Left lung (tissue), 10 donors: ENCODE results near the gene IFIT2. TPM values are rescaled to one million over a fixed set of nuclear protein-coding genes. Genes with fewer than 3 reads are reported as not detected.
A peak's percentile ranks its signal among the peaks of the same experiment; 100 is the strongest.

Experiments used
- ATAC-seq: fragments of 200-7000 bp; cut with Tn5 transposase; one replicate; pipeline ENCODE4 v1.9.1; 2020; ENCODE audit warnings: moderate library complexity
- DNase-seq, 4 donors: peaks; one replicate each; pipeline ENCODE4 v3.0.0-alpha.2; 2013 to 2020
- H3K27ac ChIP-seq, 2 donors: fragments of 200-600 bp; sonication (generic) in 1 of 2; one replicate each; pipeline versions ENCODE4 v1.5.0 to v1.8.0; 2020 to 2021
- H3K27me3 ChIP-seq, 2 donors: fragments of 200-600 bp; sonication (generic) in 1 of 2; one replicate each; pipeline versions ENCODE4 v1.5.0 to v1.8.0; 2020 to 2021
- H3K36me3 ChIP-seq, 2 donors: fragments of 200-600 bp; sonication (generic) in 1 of 2; one replicate each; pipeline versions ENCODE4 v1.5.0 to v1.8.0; 2020 to 2021
- H3K4me1 ChIP-seq, 2 donors: fragments of 200-600 bp; one replicate each; pipeline ENCODE4 v1.8.0; 2021
- H3K4me3 ChIP-seq, 2 donors: fragments of 200-600 bp; sonication (generic) in 1 of 2; one replicate each; pipeline versions ENCODE4 v1.5.0 to v1.8.0; 2020 to 2021; ENCODE audit warnings: mild to moderate bottlenecking in 1 of 2
- H3K9me3 ChIP-seq, 2 donors: fragments of 200-600 bp; sonication (generic) in 1 of 2; one replicate each; pipeline versions ENCODE4 v1.5.0 to v1.8.0; 2020 to 2021
- intact Hi-C, 2 donors: fragments of 100-400 bp; cut with DNase I; formaldehyde crosslinking; loops; one replicate each; pipeline versions ENCODE4 v1.11.2 to v1.14.2; 2022
- polyA plus RNA-seq, 6 donors: library from polyadenylated mRNA; unstranded; fragments of 120-200 nt; gene quantifications; one replicate each; pipeline ENCODE4 v1.2.1, GENCODE V29; 2013; ENCODE audit not compliant: insufficient read length in 6 of 6
- total RNA-seq, 2 donors: library from RNA; stranded (reverse); fragmentation: NEBNext Ultra II Directional; extraction: Animal tissue kit (Norgen Biotek cat#: 25700); gene quantifications; one replicate each; pipeline ENCODE4 v1.2.1, GENCODE V29; 2021
- TF ChIP-seq, protein P1 (sequence below), 2 donors: fragments of 200-600 bp; sonication (generic) in 1 of 2; IDR thresholded peaks; one replicate each; pipeline versions ENCODE4 v1.5.0 to v1.8.0; 2021; ENCODE audit warnings: antibody characterized with exemption in 2 of 2
- donor health status: DM: no; HTN: yes; CAD: no.
- donor health status: DM: no; HTN: no; CAD: no.

The IFIT2 gene
- total and polyA plus RNA-seq, 8 donors: 9.4 to 26.1 (median 14.4) TPM

GRCh38 chr10:89332123-89332633 lies 30.3 kb downstream of the IFIT2 start:
- H3K27ac ChIP-seq: peak overlapping the region; percentile 84 to 88
- peaks cover 30 to 90% of the 10 kb centered on the region in 2 donors for H3K4me1 ChIP-seq
- no peaks in the 10 kb centered on the region for H3K27me3 ChIP-seq
- H3K4me3 ChIP-seq: peak overlapping the region; percentile 25 to 53
- TF ChIP-seq, protein P1, sequence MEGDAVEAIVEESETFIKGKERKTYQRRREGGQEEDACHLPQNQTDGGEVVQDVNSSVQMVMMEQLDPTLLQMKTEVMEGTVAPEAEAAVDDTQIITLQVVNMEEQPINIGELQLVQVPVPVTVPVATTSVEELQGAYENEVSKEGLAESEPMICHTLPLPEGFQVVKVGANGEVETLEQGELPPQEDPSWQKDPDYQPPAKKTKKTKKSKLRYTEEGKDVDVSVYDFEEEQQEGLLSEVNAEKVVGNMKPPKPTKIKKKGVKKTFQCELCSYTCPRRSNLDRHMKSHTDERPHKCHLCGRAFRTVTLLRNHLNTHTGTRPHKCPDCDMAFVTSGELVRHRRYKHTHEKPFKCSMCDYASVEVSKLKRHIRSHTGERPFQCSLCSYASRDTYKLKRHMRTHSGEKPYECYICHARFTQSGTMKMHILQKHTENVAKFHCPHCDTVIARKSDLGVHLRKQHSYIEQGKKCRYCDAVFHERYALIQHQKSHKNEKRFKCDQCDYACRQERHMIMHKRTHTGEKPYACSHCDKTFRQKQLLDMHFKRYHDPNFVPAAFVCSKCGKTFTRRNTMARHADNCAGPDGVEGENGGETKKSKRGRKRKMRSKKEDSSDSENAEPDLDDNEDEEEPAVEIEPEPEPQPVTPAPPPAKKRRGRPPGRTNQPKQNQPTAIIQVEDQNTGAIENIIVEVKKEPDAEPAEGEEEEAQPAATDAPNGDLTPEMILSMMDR (IDR thresholded peaks at IDR 0.05): no peak
- intact Hi-C loops: no loop called here
- H3K36me3 ChIP-seq: peaks cover 0 to 5% of the 10 kb centered on the region in 2 donors
- DNase-seq (peak in 1 of 4 donors; percentile 81), ATAC-seq (peak; percentile 75)
- H3K9me3 ChIP-seq: no peaks in the 10 kb centered on the region

GRCh38 chr10:89335226-89335625 lies 33.4 kb downstream of the IFIT2 start:
- peak overlapping the region in 1 of 2 donors; percentile 84 for H3K27ac ChIP-seq
- peaks cover 0 to 35% of the 10 kb centered on the region in 2 donors for H3K36me3 ChIP-seq
- TF ChIP-seq, protein P1 (IDR thresholded peaks at IDR 0.05): no peak
- DNase-seq: no peak
- H3K27me3 ChIP-seq: no peaks in the 10 kb centered on the region
- no peak overlapping the region for H3K4me3 ChIP-seq
- H3K4me1 ChIP-seq: peaks cover 22 to 71% of the 10 kb centered on the region in 2 donors
- intact Hi-C loops: no loop called here
- H3K9me3 ChIP-seq: no peaks in the 10 kb centered on the region
- ATAC-seq: no peak

- H3K27ac ChIP-seq: peak overlapping the region in 1 of 2 donors; percentile 37
- peaks cover 0 to 45% of the 10 kb centered on the region in 2 donors for H3K36me3 ChIP-seq
- DNase-seq (no peak), ATAC-seq (no peak)
- TF ChIP-seq, protein P1 (IDR thresholded peaks at IDR 0.05): no peak
- H3K4me3 ChIP-seq: no peak overlapping the region
- intact Hi-C loops: no loop called here
- no peaks in the 10 kb centered on the region for H3K9me3 ChIP-seq
- peaks cover 22 to 61% of the 10 kb centered on the region in 2 donors for H3K4me1 ChIP-seq
- no peaks in the 10 kb centered on the region for H3K27me3 ChIP-seq
These were observed 34.4 kb downstream of the IFIT2 start for GRCh38 chr10:89336241-89336640.

GRCh38 chr10:89337484-89337883 lies 35.6 kb downstream of the IFIT2 start:
- no peak for ATAC-seq
- TF ChIP-seq, protein P1 (IDR thresholded peaks at IDR 0.05): no peak

DNA sequence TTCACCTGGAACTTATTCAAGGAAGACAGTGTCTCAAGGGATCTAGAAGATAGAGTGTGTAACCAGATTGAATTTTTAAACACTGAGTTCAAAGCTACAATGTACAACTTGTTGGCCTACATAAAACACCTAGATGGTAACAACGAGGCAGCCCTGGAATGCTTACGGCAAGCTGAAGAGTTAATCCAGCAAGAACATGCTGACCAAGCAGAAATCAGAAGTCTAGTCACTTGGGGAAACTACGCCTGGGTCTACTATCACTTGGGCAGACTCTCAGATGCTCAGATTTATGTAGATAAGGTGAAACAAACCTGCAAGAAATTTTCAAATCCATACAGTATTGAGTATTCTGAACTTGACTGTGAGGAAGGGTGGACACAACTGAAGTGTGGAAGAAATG lies 36.9 kb downstream of the IFIT2 start:
- Histone ChIP-seq H3K9me3 (no peaks in the 10 kb centered on the region), H3K27ac (no peak overlapping the region), H3K4me3 (no peak overlapping the region), H3K36me3 (peaks cover 0 to 53% of the 10 kb centered on the region in 2 donors), H3K27me3 (no peaks in the 10 kb centered on the region), H3K4me1 (peaks cover 8 to 37% of the 10 kb centered on the region in 2 donors)
- DNase-seq (no peak), ATAC-seq (no peak)
- intact Hi-C loops: no loop called here
- TF ChIP-seq, protein P1 (IDR thresholded peaks at IDR 0.05): no peak

More at GRCh38 chr10:89337484-89337883, 35.6 kb downstream of the IFIT2 start:
- H3K4me1 ChIP-seq: peaks cover 20 to 49% of the 10 kb centered on the region in 2 donors
- no peak overlapping the region for H3K4me3 ChIP-seq
- no peak overlapping the region for H3K27ac ChIP-seq
- H3K9me3 ChIP-seq: no peaks in the 10 kb centered on the region
- H3K27me3 ChIP-seq: no peaks in the 10 kb centered on the region
- intact Hi-C loops: no loop called here
- DNase-seq: no peak
- peaks cover 0 to 52% of the 10 kb centered on the region in 2 donors for H3K36me3 ChIP-seq
